Ovary (tissue), 3 donors: ENCODE measurements around the gene STOM.

Experiments
- CTCF ChIP-seq, 3 donors: fragments of 450-650 bp in 2 of 3; fragments of 200-600 bp in 1 of 3; IDR thresholded peaks; one replicate each; pipeline versions ENCODE4 v1.5.1 to v1.8.0; 2016 to 2022; ENCODE audit warnings: antibody characterized with exemption in 3 of 3, mild to moderate bottlenecking in 1 of 3
- EP300 ChIP-seq: sonication (generic); formaldehyde crosslinking; IDR thresholded peaks from one replicate; pipeline ENCODE4 v1.6.1; 2017; ENCODE audit warnings: antibody characterized with exemption
- POLR2A ChIP-seq: fragments of 450-650 bp; IDR thresholded peaks from one replicate; pipeline ENCODE4 v1.6.1; 2017; ENCODE audit warnings: antibody characterized with exemption, mild to moderate bottlenecking, moderate library complexity
- donor health status: DM: no; HTN: no; CAD: no.

- TF ChIP-seq CTCF (IDR thresholded peaks at IDR 0.05) (no peak), POLR2A (no peak), EP300 (no peak)
These were observed 24.2 kb upstream of the STOM start for GRCh38 chr9:121394292-121394691.
